Measurements from ENCODE around the gene GAK.
"Not testable (repeated sequence)": the region's sequence is repeated elsewhere in the genome, so short reads cannot be mapped to it uniquely, and the experiment has no call there.

Gene GAK

GRCh38 chr4:951594-952468 lies 19.7 kb upstream of the GAK start:
- DNase-seq, result no peak

DNA sequence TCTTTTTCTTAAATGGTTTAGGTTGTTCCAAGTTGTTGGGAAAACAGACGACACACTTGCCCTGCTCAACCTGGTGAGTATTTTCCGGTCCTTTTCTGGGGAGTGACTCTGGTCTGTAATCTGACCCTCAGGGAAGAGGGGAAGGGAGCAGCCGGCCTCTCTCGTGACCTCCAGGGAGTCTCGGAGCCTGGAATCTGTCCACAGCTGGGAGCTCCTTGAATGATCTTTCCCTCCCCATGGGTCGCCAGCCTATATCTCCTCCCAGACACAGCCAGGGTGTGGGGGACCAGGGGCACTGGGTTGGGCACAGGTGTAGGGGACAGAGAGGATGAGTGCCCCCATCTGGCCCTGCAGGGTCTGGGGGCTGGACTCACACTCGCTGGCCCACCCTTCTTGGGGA lies 19.1 kb upstream of the GAK start:
- no peak for DNase-seq

- DNase-seq, result no peak
These were observed 18.3 kb upstream of the GAK start for GRCh38 chr4:950136-951020.

DNA sequence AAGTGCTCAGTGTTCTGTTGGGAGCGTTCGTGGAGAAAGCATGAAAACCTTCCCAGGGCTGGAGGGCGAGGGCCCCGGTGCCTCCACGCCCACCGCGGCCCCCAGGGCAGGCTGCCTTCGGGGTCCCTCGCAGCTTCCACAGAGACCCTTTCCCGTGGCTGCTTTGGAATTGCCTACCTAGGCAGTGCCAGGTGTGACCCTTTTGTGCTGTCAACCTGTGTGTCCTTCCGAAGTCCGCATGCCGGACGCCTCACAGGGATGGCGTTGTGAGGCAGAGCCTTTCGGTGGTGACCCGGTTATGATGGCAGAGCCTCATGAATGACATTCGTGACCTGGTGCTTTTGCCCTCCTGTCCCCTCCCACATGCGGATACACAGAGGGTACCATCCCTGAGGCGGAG lies 17.5 kb upstream of the GAK start:
- no peak for DNase-seq

DNA sequence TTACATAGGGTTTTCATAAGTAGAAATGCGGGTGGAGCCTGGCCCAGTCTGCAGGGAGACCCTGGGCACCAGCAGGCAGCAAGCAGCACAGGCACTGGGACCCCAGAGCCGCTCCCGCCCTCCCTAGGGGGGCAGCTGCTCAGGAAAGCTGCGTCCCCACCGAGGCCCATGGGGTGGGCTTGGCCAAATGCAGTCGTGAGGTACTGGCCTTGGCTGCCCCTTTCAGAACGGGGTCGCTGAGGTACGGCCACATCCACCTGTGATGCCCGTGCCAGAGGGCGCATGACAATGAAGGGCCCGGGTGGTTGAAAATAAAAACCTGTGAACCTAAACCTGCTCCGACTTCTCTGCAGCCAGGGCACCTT lies 16.8 kb upstream of the GAK start:
- no peak for DNase-seq

DNA sequence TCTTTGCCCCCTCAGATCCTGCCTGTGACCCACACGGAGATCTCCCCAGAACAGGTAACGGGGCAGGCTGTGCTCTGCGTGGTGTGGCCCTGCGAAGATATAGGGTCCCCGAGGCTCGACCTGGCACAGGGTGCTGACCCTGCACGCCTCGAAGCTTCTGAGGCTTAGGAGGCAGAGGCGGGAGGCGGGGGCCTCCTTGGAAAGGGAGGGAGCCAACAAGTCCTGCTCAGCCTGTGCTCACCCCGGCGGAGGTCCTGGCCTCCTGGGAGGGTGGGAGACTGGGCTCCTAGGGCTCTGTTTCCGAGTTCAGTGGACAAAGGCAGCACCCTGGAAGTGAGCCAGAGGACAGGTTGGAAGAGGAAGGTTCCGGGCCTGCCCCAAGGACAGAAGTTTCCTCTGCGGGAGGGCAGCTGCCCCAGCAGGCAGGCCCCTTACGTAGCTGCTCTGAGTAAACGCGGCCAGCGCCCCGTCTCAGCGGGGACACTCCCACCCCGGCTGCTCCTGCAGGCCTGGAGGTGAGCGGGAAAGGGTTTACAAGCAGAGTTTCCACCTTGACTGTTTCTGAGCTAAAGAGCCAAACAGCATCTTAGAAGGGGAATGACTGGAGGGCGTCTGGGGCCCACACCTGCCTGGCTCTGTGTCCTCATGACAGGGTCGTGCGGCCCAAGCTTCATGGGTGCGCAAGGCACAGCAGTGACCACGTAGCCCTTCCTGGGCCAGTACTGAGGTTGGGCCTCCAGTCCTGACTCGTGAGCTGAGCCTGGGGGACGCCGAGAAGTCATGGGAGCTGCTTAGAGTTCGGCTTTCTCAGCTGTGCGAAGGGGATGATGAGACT lies 16.2 kb upstream of the GAK start:
- DNase-seq, result no peak

GRCh38 chr4:947491-947971 lies 15.4 kb upstream of the GAK start:
- DNase-seq, result no peak

DNA sequence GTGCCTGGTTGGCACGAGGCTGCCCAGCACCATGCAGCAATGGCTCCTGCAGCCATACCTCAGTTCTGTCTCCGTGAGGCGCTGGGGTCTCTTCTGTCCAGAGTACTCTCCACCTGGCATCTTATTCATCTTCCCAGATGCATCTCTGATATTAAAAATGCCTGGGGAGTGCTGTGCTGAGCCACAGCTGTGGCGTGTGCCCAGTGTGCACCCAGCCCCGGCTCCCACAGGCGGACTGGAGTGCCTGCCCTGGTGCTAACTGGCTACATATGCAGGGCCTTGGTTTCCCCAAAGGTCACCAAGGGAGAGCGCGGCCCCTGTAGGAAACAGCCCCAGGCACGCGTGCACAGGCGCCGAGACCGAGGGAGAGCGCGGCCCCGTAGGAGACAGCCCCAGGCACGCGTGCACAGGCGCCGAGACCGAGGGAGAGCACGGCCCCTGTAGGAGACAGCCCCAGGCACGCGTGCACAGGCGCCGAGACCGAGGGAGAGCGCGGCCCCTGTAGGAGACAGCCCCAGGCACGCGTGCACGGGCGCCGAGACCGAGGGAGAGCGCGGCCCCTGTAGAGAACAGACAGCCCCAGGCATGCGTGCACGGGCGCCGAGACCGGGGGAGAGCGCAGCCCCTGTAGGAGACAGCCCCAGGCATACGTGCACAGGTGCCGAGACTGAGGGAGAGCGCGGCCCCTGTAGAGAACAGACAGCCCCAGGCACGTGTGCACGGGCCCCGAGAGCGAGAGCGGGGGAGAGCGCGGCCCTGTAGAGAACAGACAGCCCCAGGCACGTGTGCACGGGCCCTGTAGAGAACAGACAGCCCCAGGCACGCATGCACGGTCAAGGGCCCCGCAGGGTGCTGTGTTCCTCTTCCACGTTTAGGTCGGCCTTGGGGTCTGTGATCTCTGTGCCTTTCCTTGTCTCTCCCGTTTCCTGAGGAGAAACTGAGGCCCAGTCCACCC lies 14.7 kb upstream of the GAK start:
- no peak for DNase-seq

DNA sequence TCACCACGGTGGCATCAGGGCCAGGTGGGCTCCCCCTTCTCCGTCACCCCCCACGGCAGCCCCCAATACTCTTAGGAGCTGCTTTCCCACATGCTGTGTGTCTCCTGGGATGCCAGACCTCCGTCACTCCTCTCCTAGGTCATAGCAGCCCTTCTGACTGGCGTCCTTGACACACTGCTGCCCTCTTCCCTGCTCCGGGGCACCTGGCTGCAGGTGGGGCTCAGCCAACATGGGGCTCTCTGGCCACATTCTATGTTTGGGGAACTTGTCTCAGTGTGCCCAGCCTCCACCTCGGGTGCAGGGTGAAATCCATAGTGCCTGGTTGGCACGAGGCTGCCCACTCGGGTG lies 14.0 kb upstream of the GAK start:
- DNase-seq, result no peak

DNA sequence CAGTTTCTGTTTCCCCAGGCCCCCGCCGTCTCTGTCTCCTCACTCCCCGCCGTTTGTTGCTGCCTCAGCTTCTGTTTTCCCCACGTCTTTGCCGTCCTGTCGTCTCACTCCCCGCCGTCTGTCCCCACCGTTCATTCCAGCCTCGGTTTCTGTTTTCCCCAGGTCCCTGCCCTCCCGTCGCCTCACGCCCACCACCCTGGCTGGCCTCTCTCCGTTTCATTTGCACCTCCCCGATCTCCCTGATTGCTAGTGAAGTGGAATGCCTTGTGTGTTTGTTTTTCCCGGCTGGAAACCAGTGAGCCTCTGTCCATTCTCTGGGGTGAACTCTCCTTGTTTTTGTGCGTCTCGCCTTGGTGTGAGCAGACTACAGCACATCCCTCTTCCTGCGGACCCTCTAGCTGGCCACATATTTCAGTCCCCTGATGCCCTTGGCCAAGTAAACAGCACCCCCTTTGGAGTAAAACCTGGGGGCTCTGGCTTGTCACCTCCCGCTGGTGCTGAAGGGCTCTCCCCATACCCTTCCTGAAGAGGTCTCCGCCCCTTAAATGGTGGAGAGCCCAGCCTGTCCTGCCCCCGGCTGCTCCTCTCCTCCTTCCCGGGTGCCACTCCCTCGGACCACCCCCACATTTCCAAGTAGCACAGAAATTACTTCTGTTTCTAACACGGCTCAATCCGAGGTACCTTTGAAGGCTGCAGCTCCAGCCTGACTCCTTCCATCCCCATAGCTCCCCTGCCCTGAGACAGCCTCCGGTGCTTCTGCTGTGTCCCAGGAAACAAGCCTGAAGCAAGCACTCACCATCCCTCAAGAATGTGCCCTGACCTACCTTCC lies 13.4 kb upstream of the GAK start:
- DNase-seq, result no peak

DNA sequence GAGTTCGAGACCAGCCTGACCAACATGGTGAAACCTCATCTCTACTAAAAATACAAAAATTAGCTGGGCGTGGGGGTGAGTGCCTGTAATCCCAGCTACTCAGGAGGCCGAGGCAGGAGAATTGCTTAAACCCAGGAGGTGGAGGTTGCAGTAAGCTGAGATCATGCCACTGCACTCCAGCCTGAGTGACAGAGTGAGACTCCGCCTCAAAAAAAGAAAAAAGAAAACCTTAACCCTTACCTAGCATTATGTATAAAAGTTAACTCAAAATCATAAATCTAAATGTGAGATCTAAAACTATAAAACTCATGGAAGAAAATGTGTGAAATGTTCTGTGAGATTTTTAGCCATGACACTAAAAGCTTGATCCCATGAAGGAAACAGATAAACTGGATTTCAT lies 7.4 kb upstream of the GAK start:
- not testable (repeated sequence) for DNase-seq

DNA sequence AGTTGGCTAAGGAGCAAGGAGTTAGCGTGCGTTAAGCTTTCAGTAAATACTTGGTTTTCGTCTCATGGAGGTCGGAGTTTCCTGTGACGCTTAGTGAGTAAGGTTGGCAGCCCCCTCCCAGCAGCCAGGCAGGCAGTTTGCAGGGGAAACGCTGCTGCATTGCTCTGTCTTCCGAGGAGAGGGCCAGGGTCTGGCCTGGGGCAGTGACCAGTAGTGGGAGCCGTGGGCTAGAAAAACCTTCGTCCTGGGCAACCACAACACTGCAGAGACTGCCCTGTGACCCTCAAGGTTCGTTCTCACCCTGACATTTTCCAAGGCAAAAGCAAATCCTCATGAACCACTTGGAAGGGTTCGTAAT lies 576 bp upstream of the GAK start:
- no peak for DNase-seq

GRCh38 chr4:931194-931959 lies 739 bp downstream of the GAK start:
- DNase-seq, result no peak

- no peak for DNase-seq
These were observed 1.3 kb downstream of the GAK start for GRCh38 chr4:930827-931193.

DNA sequence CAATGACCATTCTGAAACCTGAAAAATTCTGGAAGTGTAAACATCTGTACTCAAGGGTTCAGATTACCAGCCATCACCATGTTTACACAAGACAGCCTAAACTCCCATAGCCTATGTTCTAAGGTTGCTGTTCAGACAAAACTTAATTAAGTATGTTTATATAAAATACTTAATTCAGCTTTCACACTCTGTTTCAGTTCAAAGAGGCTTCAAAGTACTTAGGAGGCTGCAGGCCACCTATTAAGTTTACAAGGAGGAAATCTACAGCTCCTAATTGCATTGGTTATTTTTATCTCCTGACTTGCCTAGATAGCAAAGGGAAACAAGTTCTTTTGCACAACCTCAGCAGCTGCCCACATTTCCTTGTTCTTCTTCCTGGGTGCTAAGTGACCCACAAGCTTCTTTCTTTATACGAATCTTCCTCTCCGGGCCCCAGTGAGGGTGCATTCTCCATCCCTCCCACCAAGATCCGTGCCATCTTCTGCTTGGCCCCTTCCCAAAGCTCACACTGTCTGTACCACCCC lies 2.0 kb downstream of the GAK start:
- no peak for DNase-seq

GRCh38 chr4:929096-929765 lies 2.9 kb downstream of the GAK start:
- DNase-seq, result no peak

DNA sequence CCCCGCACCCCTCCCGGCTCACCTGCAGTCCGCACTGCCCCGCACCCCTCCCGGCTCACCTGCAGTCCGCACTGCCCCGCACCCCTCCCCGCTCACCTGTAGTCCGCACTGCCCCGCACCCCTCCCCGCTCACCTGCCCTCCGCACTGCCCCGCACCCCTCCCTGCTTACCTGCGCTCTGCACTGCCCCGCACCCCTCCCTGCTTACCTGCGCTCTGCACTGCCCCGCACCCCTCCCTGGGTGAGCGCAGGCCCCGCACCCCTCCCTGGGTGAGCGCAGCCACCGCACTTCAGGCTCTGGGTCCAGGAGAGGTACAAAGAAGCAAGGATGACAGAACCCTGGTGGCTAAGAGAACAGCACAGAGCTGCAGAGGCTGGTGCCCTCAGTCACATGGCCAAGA lies 4.5 kb downstream of the GAK start:
- not testable (repeated sequence) for DNase-seq

GRCh38 chr4:926538-926937 lies 5.6 kb downstream of the GAK start:
- no peak for DNase-seq

DNA sequence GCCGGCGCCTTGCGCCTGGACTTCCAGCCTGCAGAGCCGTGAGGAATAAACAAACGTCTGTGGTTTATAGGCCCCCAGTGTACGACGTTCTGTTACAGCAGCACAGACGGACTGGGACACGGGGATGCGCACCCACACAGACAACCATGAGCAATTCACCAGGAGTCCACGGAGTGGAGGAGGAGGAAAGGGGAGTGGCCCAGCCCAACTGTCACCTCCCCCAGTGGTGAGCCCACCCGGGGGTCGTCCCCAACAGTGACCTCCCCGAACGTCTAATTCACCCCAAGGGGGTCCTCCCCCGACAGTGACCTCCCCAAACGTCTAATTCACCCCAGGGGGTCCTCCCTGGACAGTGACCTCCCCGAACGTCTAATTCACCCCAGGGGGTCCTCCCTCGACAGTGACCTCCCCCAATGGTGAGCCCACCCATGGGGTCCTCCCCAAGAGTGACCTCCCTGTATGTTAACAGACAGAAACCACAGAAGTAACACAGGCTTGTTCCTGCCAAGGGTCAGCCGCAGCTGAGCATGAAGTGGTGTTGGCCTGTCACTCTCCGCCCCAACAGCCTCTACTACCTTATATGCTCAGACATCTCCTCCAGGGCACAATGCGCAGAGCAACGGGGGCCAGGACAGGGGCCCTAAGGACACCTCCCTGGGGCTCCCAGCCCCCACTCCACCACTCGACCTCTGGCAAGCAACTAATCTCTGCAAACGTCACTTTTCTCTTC lies 6.2 kb downstream of the GAK start:
- no peak for DNase-seq
